Measurements from ENCODE around the gene FOXI1.
"Not testable (repeated sequence)": the region's sequence is repeated elsewhere in the genome, so short reads cannot be mapped to it uniquely, and the experiment has no call there.

The FOXI1 gene

DNA sequence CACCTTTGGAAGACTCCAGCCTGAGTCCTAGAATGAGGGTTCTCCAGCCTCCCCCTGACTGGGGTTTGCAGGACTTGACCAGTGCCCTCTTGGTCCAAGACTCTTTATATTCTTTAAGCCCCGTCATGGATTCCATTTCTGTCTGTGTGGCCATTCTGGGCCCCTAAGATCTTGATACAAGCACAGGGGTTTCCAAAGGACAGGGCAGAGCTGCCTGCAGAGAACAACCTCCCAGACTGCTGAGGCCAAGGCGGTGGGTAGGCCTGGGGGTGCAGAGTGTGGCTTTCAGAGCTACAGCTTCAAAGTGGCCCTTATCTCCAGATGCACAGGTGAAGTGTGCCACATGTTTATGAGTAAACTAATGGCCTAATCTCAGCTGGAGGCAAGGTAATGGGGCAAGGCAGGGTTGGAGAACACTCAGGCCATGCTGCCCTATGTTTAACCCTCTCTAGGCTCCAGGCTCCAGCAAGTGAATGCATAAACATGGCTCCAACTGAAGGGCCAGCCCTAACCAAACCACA is 32.1 kb downstream of the FOXI1 start:
- Histone ChIP-seq H4K20me1 (ENCODE audit: insufficient read depth) (no peaks in the 10 kb centered on the region), H3K36me3 (ENCODE audit: insufficient read depth) (no peaks in the 10 kb centered on the region), H3K27me3 (ENCODE audit: insufficient read depth, low read depth) (no peaks in the 10 kb centered on the region), H3K9ac (no peak overlapping the region), H3K4me3 (IDR thresholded peaks at IDR 0.05; ENCODE audit: insufficient read depth, low read depth, low read length) (no peak overlapping the region), H2AFZ (ENCODE audit: low read depth) (no peak overlapping the region), H3K4me2 (no peak overlapping the region), H3K27ac (no peak overlapping the region), H3K4me1 (ENCODE audit: low read depth, poor library complexity, severe bottlenecking) (no peaks in the 10 kb centered on the region), H3K79me2 (ENCODE audit: insufficient read depth, low read depth) (no peaks in the 10 kb centered on the region)
- TF ChIP-seq, protein P1, sequence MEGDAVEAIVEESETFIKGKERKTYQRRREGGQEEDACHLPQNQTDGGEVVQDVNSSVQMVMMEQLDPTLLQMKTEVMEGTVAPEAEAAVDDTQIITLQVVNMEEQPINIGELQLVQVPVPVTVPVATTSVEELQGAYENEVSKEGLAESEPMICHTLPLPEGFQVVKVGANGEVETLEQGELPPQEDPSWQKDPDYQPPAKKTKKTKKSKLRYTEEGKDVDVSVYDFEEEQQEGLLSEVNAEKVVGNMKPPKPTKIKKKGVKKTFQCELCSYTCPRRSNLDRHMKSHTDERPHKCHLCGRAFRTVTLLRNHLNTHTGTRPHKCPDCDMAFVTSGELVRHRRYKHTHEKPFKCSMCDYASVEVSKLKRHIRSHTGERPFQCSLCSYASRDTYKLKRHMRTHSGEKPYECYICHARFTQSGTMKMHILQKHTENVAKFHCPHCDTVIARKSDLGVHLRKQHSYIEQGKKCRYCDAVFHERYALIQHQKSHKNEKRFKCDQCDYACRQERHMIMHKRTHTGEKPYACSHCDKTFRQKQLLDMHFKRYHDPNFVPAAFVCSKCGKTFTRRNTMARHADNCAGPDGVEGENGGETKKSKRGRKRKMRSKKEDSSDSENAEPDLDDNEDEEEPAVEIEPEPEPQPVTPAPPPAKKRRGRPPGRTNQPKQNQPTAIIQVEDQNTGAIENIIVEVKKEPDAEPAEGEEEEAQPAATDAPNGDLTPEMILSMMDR (conservative IDR thresholded peaks at IDR 0.05; ENCODE audit: low read depth, low read length), result no peak

DNA sequence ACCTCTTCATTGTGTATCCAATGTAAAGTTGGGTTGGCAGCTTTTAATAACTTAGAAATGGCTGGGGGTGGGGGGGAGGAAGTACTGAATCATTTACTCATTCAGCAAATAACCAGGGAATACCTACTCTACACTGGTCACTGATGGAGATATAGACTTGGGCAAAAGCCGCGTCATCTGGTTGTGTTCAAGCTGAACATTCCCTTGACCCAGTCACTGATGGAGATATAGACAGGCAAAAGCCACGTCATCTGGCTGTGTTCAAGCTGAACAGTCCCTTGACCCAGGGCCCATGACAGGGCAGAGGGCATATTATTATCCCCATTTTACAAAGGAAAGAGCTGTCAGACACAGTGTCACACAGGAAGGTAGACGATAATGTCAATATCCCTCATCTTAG is 32.6 kb downstream of the FOXI1 start:
- Histone ChIP-seq H3K27ac (no peak overlapping the region), H2AFZ (ENCODE audit: low read depth) (no peak overlapping the region), H3K36me3 (ENCODE audit: insufficient read depth) (no peaks in the 10 kb centered on the region), H3K4me1 (ENCODE audit: low read depth, poor library complexity, severe bottlenecking) (no peaks in the 10 kb centered on the region), H4K20me1 (ENCODE audit: insufficient read depth) (no peaks in the 10 kb centered on the region), H3K4me3 (IDR thresholded peaks at IDR 0.05; ENCODE audit: insufficient read depth, low read depth, low read length) (no peak overlapping the region), H3K9ac (no peak overlapping the region), H3K4me2 (no peak overlapping the region), H3K27me3 (ENCODE audit: insufficient read depth, low read depth) (no peaks in the 10 kb centered on the region), H3K79me2 (ENCODE audit: insufficient read depth, low read depth) (no peaks in the 10 kb centered on the region)
- TF ChIP-seq, protein P1 (conservative IDR thresholded peaks at IDR 0.05; ENCODE audit: low read depth, low read length), result no peak

DNA sequence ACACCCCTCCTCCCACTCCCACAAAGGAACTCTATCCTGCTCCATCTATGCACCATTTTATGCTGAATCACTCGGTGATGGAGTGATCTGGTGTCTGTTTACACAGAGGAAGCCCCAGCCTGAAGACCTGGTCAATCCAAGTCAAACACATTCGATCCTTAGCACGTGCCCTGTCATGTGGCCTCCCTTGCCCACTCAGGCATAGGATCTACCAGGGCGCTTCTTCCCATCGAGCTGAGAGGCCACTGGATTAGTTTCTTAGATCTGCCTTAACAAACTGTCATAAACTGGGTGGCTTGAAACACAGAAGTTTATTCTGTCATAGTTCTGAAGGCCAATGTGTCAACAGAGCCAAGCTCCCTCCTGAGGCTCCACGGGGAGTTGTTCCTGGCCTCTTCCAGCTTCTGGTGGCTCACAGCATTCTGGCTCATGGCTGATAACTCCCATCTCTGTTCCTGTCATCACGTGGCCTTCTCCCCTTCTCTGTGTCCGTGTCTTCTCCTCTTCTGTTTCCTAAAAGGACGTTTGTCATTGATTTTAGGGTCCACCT is 34.2 kb downstream of the FOXI1 start:
- Histone ChIP-seq H2AFZ (ENCODE audit: low read depth) (no peak overlapping the region), H4K20me1 (ENCODE audit: insufficient read depth) (no peaks in the 10 kb centered on the region), H3K4me3 (IDR thresholded peaks at IDR 0.05; ENCODE audit: insufficient read depth, low read depth, low read length) (no peak overlapping the region), H3K36me3 (ENCODE audit: insufficient read depth) (no peaks in the 10 kb centered on the region), H3K27me3 (ENCODE audit: insufficient read depth, low read depth) (no peaks in the 10 kb centered on the region), H3K27ac (no peak overlapping the region), H3K79me2 (ENCODE audit: insufficient read depth, low read depth) (no peaks in the 10 kb centered on the region), H3K9ac (no peak overlapping the region), H3K4me2 (no peak overlapping the region), H3K4me1 (ENCODE audit: low read depth, poor library complexity, severe bottlenecking) (no peaks in the 10 kb centered on the region)
- TF ChIP-seq, protein P1 (conservative IDR thresholded peaks at IDR 0.05; ENCODE audit: low read depth, low read length), result no peak

DNA sequence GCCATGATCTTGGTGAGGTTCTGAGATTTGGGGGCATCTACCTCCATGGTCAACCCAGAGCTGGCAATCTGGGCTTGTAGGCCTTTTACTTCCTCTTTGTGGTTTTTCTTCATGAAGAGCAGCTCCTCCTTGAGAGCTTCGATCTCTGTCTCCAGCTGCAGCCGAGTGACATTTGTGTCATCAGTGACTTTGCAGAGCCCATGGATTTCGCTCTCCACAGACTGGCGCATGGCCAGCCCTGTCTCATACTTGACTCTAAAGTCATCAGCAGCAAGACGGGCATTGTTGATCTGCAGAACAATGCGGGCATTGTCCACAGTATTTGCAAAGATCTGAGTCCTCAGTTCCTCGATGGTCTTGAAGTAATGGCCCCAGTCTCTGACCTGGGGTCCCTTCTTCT is 35.5 kb downstream of the FOXI1 start:
- not testable (repeated sequence) for H3K36me3 ChIP-seq (ENCODE audit: insufficient read depth); H3K4me3 ChIP-seq (IDR thresholded peaks at IDR 0.05; ENCODE audit: insufficient read depth, low read depth, low read length); H3K79me2 ChIP-seq (ENCODE audit: insufficient read depth, low read depth); H4K20me1 ChIP-seq (ENCODE audit: insufficient read depth); H3K4me1 ChIP-seq (ENCODE audit: low read depth, poor library complexity, severe bottlenecking); H3K4me2 ChIP-seq; H2AFZ ChIP-seq (ENCODE audit: low read depth); H3K27me3 ChIP-seq (ENCODE audit: insufficient read depth, low read depth); H3K27ac ChIP-seq; H3K9ac ChIP-seq

DNA sequence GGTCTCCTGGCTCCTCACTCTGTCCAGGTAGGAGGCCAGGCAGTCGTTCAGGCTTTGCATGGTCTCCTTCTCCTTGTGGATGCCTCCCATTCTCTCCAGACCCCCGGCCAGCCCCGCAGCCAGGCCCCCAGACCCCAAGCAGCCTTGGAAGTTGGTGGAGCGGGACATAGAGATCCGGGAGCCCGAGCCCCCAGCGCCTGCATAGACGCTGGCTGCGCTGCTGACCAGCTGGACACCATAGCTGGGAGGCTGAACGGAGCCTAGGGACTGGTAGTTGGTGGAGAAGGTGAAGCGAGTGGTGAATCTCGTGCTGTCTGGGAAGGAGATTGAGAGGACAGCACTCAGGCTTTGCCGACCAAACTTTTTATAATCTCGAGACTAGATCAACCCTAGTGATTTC is 35.9 kb downstream of the FOXI1 start:
- Histone ChIP-seq H2AFZ (ENCODE audit: low read depth) (no peak overlapping the region), H3K9ac (no peak overlapping the region), H3K4me1 (ENCODE audit: low read depth, poor library complexity, severe bottlenecking) (no peaks in the 10 kb centered on the region), H3K4me2 (no peak overlapping the region), H3K79me2 (ENCODE audit: insufficient read depth, low read depth) (no peaks in the 10 kb centered on the region), H3K27ac (no peak overlapping the region), H3K27me3 (ENCODE audit: insufficient read depth, low read depth) (no peaks in the 10 kb centered on the region), H3K36me3 (ENCODE audit: insufficient read depth) (no peaks in the 10 kb centered on the region), H3K4me3 (IDR thresholded peaks at IDR 0.05; ENCODE audit: insufficient read depth, low read depth, low read length) (no peak overlapping the region), H4K20me1 (ENCODE audit: insufficient read depth) (no peaks in the 10 kb centered on the region)
- TF ChIP-seq, protein P1 (conservative IDR thresholded peaks at IDR 0.05; ENCODE audit: low read depth, low read length), result no peak

All from KMS-11 (cell line).